CD4-positive, alpha-beta memory T cell (primary cell): Measurements from ENCODE around the gene ELMO1. TPM values are rescaled to one million over a fixed set of nuclear protein-coding genes. Genes with fewer than 3 reads are reported as not detected.

Experiments used
- CTCF ChIA-PET: fragments of 350-600 bp; sonication (Branson Sonifier 250); formaldehyde crosslinking; loops from one replicate; lab custom pipeline; 2021; ENCODE audit warnings: inconsistent platforms; ENCODE audit not compliant: partially characterized antibody; lab: Charles Lee
- POLR2A ChIA-PET: fragments of 350-600 bp; sonication (Branson Sonifier 250); formaldehyde crosslinking; loops from one replicate; lab custom pipeline; 2021; ENCODE audit not compliant: partially characterized antibody; lab: Charles Lee
- DNase-seq, 5 donors: peaks; one replicate each; pipeline versions ENCODE4 v3.0.0 to v3.0.0-alpha.2; 2020 to 2022; ENCODE audit warnings: mixed read lengths in 1 of 5
- H3K27ac ChIP-seq: one replicate; pipeline ENCODE4 v1.7.0; 2013; ENCODE audit warnings: low read depth, low read length
- H3K27me3 ChIP-seq: 2 replicates; pipeline ENCODE4 v1.7.0; 2013; ENCODE audit warnings: mild to moderate bottlenecking, low read length, moderate library complexity; ENCODE audit not compliant: insufficient read depth
- H3K36me3 ChIP-seq: 2 replicates; pipeline ENCODE4 v1.7.0; 2013; ENCODE audit warnings: mild to moderate bottlenecking, low read length, moderate library complexity; ENCODE audit not compliant: insufficient read depth
- H3K4me1 ChIP-seq: 2 replicates; pipeline ENCODE4 v1.7.0; 2013; ENCODE audit warnings: mild to moderate bottlenecking, low read length, moderate library complexity; ENCODE audit not compliant: insufficient read depth
- H3K4me3 ChIP-seq, 2 donors: one replicate each; pipeline ENCODE4 v1.7.0; 2013; ENCODE audit warnings: low read length in 2 of 2, mild to moderate bottlenecking in 1 of 2
- H3K9me3 ChIP-seq, 2 donors: one replicate each; pipeline ENCODE4 v1.7.0; 2013; ENCODE audit warnings: low read length in 2 of 2, control low read depth in 1 of 2; ENCODE audit not compliant: control insufficient read depth in 1 of 2
- H3K27ac Mint-ChIP-seq, 7 donors: one replicate each; pipeline ENCODE4 v1.8.0; 2020 to 2021; ENCODE audit warnings: mixed read lengths in 7 of 7, mild to moderate bottlenecking in 6 of 7, inconsistent platforms in 3 of 7, moderate library complexity in 3 of 7
- H3K27me3 Mint-ChIP-seq, 2 donors: one replicate each; pipeline ENCODE4 v1.8.0; 2020 to 2021; ENCODE audit warnings: mixed read lengths in 2 of 2
- H3K36me3 Mint-ChIP-seq, 2 donors: one replicate each; pipeline ENCODE4 v1.8.0; 2020 to 2021; ENCODE audit warnings: mixed read lengths in 2 of 2, inconsistent platforms in 1 of 2, mild to moderate bottlenecking in 1 of 2
- H3K4me1 Mint-ChIP-seq, 4 donors: one replicate each; pipeline ENCODE4 v1.8.0; 2020 to 2021; ENCODE audit warnings: mixed read lengths in 4 of 4, mild to moderate bottlenecking in 1 of 4
- H3K4me3 Mint-ChIP-seq, 8 donors: one replicate each; pipeline ENCODE4 v1.8.0; 2020 to 2021; ENCODE audit warnings: mixed read lengths in 8 of 8, mild to moderate bottlenecking in 7 of 8, moderate library complexity in 6 of 8, inconsistent platforms in 3 of 8
- H3K9me3 Mint-ChIP-seq, 8 donors: one replicate each; pipeline ENCODE4 v1.8.0; 2020 to 2021; ENCODE audit warnings: mixed read lengths in 8 of 8, mild to moderate bottlenecking in 5 of 8, inconsistent platforms in 3 of 8, moderate library complexity in 1 of 8
- intact Hi-C: fragments of 100-400 bp; cut with micrococcal nuclease; formaldehyde crosslinking; loops from one replicate; pipeline ENCODE4 v1.15.1; 2023
- polyA plus RNA-seq, 2 donors: library from polyadenylated mRNA; unstranded; fragments of 300-500 nt; fragmentation: Illumina TruSeq; gene quantifications; one replicate each; pipeline ENCODE4 v1.2.3, GENCODE V29; 2021
- total RNA-seq, 2 experiments: library from RNA; stranded (reverse); gene quantifications; one replicate each; pipeline ENCODE4 v1.2.3, GENCODE V29; 2021

ELMO1 gene
- total and polyA plus RNA-seq, 4 experiments from 2014 or later: 45.1 to 131 (median 111) TPM

DNA sequence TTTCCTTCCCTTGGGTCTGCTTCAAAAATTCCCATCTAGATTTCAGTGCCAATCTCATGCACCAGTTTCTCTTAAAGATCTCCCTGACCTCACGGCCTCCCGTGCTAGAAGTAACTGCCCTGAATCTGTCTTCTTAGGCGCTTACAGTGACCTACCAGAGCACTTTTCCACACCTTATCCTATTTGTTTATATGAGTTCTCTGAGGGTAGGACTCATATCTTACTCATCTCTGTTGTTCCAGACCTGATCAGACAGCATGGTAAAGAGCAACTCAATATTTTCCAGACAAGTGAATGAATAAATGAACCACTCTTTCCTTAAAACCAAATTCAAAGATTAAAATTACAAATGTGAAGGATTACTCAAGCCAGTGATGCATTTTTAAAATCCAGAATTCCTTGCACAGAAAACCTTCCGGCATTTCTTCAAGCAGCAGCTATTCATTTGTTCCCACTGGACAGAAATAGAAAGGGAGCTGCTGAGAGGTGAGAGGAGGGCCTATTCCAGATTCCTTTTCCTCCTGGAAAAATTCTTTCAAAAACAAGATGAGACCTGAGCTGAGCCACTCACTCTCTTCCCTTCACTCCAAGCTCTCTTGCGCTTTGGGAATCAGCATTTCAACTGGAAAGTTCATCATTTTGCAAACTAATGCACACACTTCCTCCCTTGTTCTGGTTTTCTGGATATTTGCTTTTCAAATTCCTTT is 94.6 kb downstream of the ELMO1 start:
- Mint-ChIP-seq H3K9me3 (no peaks in the 10 kb centered on the region), H3K36me3 (peaks cover 0 to 7% of the 10 kb centered on the region in 2 donors), H3K27ac (peak overlapping the region; percentile 82 to 98 (median 94)), H3K27me3 (no peaks in the 10 kb centered on the region), H3K4me1 (peaks cover 62 to 96% (median 83%) of the 10 kb centered on the region in 4 donors), H3K4me3 (peak overlapping the region; percentile 93 to 97 (median 96))
- H3K4me1 ChIP-seq: peaks cover 74% of the 10 kb centered on the region
- H3K4me3 ChIP-seq: peak overlapping the region in 1 of 2 donors; percentile 78
- H3K36me3 ChIP-seq: no peaks in the 10 kb centered on the region
- ChIA-PET CTCF (interaction anchor here (0.7 to 6.5 kb wide), 40 partner anchors 8 to 990 kb away, joined by 3 to 117 read pairs (median 4); partner anchors contain the start of gene ELMO1), POLR2A (interaction anchor here (0.6 to 6.3 kb wide), 16 partner anchors 9 to 714 kb away, joined by 3 to 123 read pairs (median 4); partner anchors contain the start of gene ELMO1)
- intact Hi-C loops: loop anchor here (1.0 to 5.0 kb wide), 10 partner anchors 12 to 867 kb away; partner anchors contain the start of gene ELMO1
- H3K27me3 ChIP-seq: no peaks in the 10 kb centered on the region
- DNase-seq: no peak
- H3K9me3 ChIP-seq: no peaks in the 10 kb centered on the region
- H3K27ac ChIP-seq: peak overlapping the region; percentile 73

DNA sequence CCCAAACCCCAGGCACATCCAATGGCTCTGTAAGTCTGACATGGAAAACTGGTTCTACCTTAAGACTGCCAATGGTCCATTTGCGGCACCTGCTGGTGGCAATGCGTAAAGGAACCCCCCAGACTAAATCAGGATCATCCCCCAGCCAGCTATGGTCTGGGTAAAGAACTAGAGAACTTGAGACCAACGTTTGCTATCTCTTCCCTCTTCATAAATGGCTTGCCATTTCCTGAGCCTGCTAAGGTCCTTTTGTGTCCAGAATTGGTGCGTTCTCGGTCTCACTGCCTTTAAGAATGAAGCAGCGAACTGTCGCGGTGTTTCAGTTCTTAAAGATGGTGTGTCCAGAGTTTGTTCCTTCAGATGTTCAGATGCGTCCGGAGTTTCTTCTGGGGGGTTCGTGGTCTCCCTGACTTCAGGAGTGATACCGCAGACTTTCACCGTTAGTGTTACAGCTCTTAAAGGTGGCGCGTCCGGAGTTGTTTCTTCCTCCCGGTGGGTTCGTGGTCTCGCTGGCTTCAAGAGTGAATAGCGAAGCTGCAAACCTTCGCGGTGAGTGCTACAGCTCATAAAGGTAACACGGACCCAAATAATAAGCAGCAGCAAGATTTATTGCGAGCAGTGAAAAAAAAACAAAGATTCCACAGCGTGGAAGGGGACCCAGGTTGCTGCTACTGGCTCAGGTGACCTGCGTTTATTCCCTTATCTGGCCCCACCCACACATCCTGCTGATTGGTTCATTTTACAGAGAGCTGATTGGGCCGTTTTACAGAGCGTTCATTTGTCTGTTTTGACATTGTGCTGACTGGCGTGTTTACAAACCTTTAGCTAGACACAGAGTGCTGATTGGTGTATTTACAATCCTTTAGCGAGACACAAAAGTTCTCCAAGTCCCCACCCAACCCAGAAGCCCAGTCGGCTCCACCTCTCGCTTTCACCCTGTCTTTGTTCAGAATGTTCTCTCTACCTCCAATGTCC is 95.4 kb downstream of the ELMO1 start:
- Mint-ChIP-seq H3K27me3 (no peaks in the 10 kb centered on the region), H3K4me1 (peaks cover 69 to 96% (median 84%) of the 10 kb centered on the region in 4 donors), H3K27ac (peak overlapping the region; percentile 82 to 98 (median 94)), H3K36me3 (peaks cover 0 to 7% of the 10 kb centered on the region in 2 donors), H3K9me3 (no peaks in the 10 kb centered on the region), H3K4me3 (peak overlapping the region; percentile 93 to 97 (median 96))
- CTCF ChIA-PET: interaction anchor here (0.6 to 6.5 kb wide), 47 partner anchors 9 to 989 kb away, joined by 3 to 117 read pairs (median 4); partner anchors contain the start of gene ELMO1
- DNase-seq: peak; percentile 79 to 91 (median 83)
- Histone ChIP-seq H3K9me3 (no peaks in the 10 kb centered on the region), H3K27ac (peak overlapping the region; percentile 73), H3K4me1 (peaks cover 71% of the 10 kb centered on the region), H3K4me3 (peak overlapping the region; percentile 78 to 91), H3K36me3 (no peaks in the 10 kb centered on the region), H3K27me3 (no peaks in the 10 kb centered on the region)
- POLR2A ChIA-PET: interaction anchor here (0.7 to 6.3 kb wide), 18 partner anchors 9 to 713 kb away, joined by 3 to 123 read pairs (median 4); partner anchors contain the start of gene ELMO1
- intact Hi-C loops: loop anchor here (1.0 to 5.0 kb wide), 10 partner anchors 11 to 866 kb away; partner anchors contain the start of gene ELMO1

DNA sequence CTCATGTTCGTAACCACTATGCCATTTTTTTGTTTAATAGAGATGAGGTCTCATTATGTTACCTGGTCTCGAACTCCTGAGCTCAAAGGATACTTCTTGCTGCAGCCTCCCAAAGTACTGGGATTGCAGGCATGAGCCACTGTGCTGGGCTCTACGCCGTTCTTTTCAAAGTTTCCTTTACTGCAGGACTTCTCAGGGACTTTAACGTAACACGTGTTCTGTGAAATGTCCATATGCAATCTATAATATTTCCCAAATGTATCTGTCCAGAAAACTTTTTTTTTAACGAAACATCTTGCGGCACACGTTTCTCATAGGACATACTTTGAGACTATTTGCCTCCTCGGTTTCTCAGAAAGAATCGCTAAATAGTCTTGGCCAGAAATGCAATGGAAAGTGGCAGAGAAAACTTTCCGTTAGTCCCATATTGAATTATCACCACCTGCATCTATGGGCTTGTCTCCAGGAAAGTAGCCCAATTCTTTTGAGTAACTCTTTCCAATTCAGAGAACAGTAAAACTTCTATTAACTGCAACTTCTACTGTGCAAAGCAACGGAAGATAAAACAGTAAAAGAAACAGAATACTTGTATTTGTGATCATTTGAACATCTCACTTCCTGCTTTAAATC is 96.3 kb downstream of the ELMO1 start:
- Mint-ChIP-seq H3K27ac (peak overlapping the region; percentile 82 to 98 (median 94)), H3K9me3 (no peaks in the 10 kb centered on the region), H3K4me1 (peaks cover 68 to 96% (median 83%) of the 10 kb centered on the region in 4 donors), H3K36me3 (peaks cover 0 to 7% of the 10 kb centered on the region in 2 donors), H3K4me3 (peak overlapping the region; percentile 93 to 97 (median 96)), H3K27me3 (no peaks in the 10 kb centered on the region)
- intact Hi-C loops: loop anchor here (2.0 to 5.0 kb wide), 3 partner anchors 56 to 865 kb away; no protein-coding TSS in a partner anchor
- CTCF ChIA-PET: interaction anchor here (0.8 to 6.5 kb wide), 25 partner anchors 8 to 366 kb away, joined by 3 to 117 read pairs (median 4); partner anchors contain the start of gene ELMO1
- no peaks in the 10 kb centered on the region for H3K27me3 ChIP-seq
- POLR2A ChIA-PET: interaction anchor here (1.4 to 6.3 kb wide), 7 partner anchors 10 to 170 kb away, joined by 4 to 123 read pairs (median 7); partner anchors contain the start of gene ELMO1
- H3K4me1 ChIP-seq: peaks cover 62% of the 10 kb centered on the region
- H3K36me3 ChIP-seq: no peaks in the 10 kb centered on the region
- no peak for DNase-seq
- no peaks in the 10 kb centered on the region for H3K9me3 ChIP-seq
- H3K4me3 ChIP-seq: peak overlapping the region in 1 of 2 donors; percentile 78
- H3K27ac ChIP-seq: no peak overlapping the region

DNA sequence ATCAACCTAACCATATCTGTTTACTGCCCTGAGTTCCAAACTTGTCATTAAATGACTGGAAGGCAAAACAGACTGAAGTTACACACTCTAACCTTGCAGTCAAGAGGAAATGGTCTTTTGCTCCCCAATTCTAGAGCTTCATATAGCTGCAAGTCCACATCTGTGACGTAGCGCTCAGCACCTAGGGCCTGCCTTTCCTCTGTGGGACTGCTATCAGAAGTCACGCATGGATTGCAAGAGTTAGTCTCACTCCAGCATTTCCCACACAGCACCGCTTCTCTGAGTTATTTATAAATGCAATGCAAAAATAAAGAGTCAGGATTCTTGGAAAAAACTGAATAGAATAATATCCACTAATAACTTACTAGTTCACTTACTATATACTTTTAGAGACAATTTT is 96.9 kb downstream of the ELMO1 start:
- H3K4me1 ChIP-seq: peaks cover 63% of the 10 kb centered on the region
- H3K4me3 ChIP-seq: no peak overlapping the region
- H3K36me3 ChIP-seq: no peaks in the 10 kb centered on the region
- no peak overlapping the region for H3K27ac ChIP-seq
- H3K36me3 Mint-ChIP-seq: peaks cover 0 to 7% of the 10 kb centered on the region in 2 donors
- no peaks in the 10 kb centered on the region for H3K27me3 ChIP-seq
- no peaks in the 10 kb centered on the region for H3K9me3 ChIP-seq
- H3K9me3 Mint-ChIP-seq: no peaks in the 10 kb centered on the region
- ChIA-PET POLR2A (interaction anchor here (0.8 to 6.3 kb wide), 3 partner anchors 9 to 95 kb away, joined by 4 to 123 read pairs (median 7); partner anchors contain the start of gene ELMO1), CTCF (interaction anchor here (0.8 to 6.5 kb wide), 16 partner anchors 9 to 151 kb away, joined by 3 to 117 read pairs (median 6); partner anchors contain the start of gene ELMO1)
- no peaks in the 10 kb centered on the region for H3K27me3 Mint-ChIP-seq
- H3K4me3 Mint-ChIP-seq: peak overlapping the region in 7 of 8 donors; percentile 13 to 97 (median 93)
- peak overlapping the region in 3 of 7 donors; percentile 44 to 82 (median 55) for H3K27ac Mint-ChIP-seq
- H3K4me1 Mint-ChIP-seq: peaks cover 64 to 93% (median 80%) of the 10 kb centered on the region in 4 donors
- intact Hi-C loops: loop anchor here (2.0 to 5.0 kb wide), 3 partner anchors 57 to 864 kb away; no protein-coding TSS in a partner anchor
- DNase-seq: no peak

DNA sequence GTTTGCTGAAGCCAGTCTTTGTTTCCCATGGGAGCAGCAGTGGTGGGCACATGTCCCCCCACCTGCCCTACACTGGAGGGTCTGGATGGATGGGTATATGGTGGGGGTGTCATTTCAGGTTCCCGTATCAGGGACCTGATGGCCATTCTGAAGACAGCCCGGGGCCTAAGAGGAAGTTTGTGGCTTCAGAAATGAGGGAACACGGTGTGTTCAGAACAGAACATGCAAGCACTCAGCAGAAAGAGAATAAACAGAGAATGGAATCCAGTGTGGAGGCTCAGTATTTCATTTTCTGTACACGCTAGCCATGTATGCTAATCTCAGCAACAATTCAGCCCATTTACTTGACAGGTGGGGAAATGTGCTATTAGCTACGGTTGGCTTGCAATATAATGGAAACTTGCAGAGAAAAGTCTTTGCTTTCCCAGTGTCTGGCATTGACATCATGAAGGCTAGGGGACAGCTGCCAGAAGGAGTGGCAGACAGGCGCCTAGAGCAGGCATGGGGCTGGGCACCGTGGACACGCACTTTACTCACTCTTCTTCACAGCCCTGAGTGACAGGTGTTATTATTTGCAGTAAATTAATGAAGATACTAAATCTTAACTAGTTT is 98.6 kb downstream of the ELMO1 start:
- H3K9me3 ChIP-seq: no peaks in the 10 kb centered on the region
- no peaks in the 10 kb centered on the region for H3K36me3 ChIP-seq
- no peak for DNase-seq
- intact Hi-C loops: loop anchor here (5.0 kb wide), 1 partner anchor 863 kb away; no protein-coding TSS in a partner anchor
- no peaks in the 10 kb centered on the region for H3K9me3 Mint-ChIP-seq
- H3K27me3 ChIP-seq: no peaks in the 10 kb centered on the region
- H3K4me3 ChIP-seq: no peak overlapping the region
- H3K27ac ChIP-seq: no peak overlapping the region
- peaks cover 57 to 92% (median 75%) of the 10 kb centered on the region in 4 donors for H3K4me1 Mint-ChIP-seq
- peaks cover 68% of the 10 kb centered on the region for H3K4me1 ChIP-seq
- H3K4me3 Mint-ChIP-seq: peak overlapping the region in 4 of 8 donors; percentile 29 to 57 (median 44)
- no peaks in the 10 kb centered on the region for H3K27me3 Mint-ChIP-seq
- POLR2A ChIA-PET: interaction anchor here (6.3 kb wide), 1 partner anchor 97 kb away, joined by 123 read pairs; the partner anchor contains the start of gene ELMO1
- H3K27ac Mint-ChIP-seq: peak overlapping the region in 5 of 7 donors; percentile 27 to 78 (median 54)
- CTCF ChIA-PET: interaction anchor here (1.3 to 6.5 kb wide), 7 partner anchors 10 to 149 kb away, joined by 3 to 117 read pairs (median 14); no protein-coding TSS in a partner anchor
- peaks cover 0 to 7% of the 10 kb centered on the region in 2 donors for H3K36me3 Mint-ChIP-seq
